ENCODE results near the gene KDSR. TPM values are rescaled to one million over a fixed set of nuclear protein-coding genes. Genes with fewer than 3 reads are reported as not detected.

Gene KDSR
- total and polyA plus RNA-seq, 8 donors: 6.4 to 199 (median 11.6) TPM

- Histone ChIP-seq H3K36me3 (no peaks in the 10 kb centered on the region), H3K4me1 (peaks cover 2 to 70% (median 38%) of the 10 kb centered on the region in 4 donors), H3K27ac (peak overlapping the region in 3 of 5 donors; percentile 41 to 88 (median 50)), H3K27me3 (peaks cover 0 to 22% (median 9%) of the 10 kb centered on the region in 3 donors), H3K9me3 (no peaks in the 10 kb centered on the region), H3K4me3 (peak overlapping the region in 1 of 4 donors; percentile 13)
- DNase-seq: no peak
- TF ChIP-seq EP300 (IDR thresholded peaks at IDR 0.05) (no peak), POLR2AphosphoS5 (IDR thresholded peaks at IDR 0.05) (no peak), POLR2A (IDR thresholded peaks at IDR 0.05) (no peak)
- intact Hi-C loops (cut with DNase I; ENCODE audit: low total_unique reads): no loop called here
Measured at GRCh38 chr18:63315876-63316275, 51.1 kb downstream of the KDSR start.

GRCh38 chr18:63315131-63315662 lies 51.8 kb downstream of the KDSR start:
- Histone ChIP-seq H3K27ac (peak overlapping the region in 3 of 5 donors; percentile 33 to 50 (median 41)), H3K4me3 (peak overlapping the region in 1 of 4 donors; percentile 13), H3K27me3 (peaks cover 0 to 22% (median 9%) of the 10 kb centered on the region in 3 donors), H3K36me3 (no peaks in the 10 kb centered on the region), H3K9me3 (no peaks in the 10 kb centered on the region), H3K4me1 (peaks cover 0 to 65% (median 33%) of the 10 kb centered on the region in 4 donors)
- intact Hi-C loops (cut with DNase I; ENCODE audit: low total_unique reads): no loop called here
- no peak for TF ChIP-seq POLR2AphosphoS5 (IDR thresholded peaks at IDR 0.05)
- no peak for TF ChIP-seq EP300 (IDR thresholded peaks at IDR 0.05)
- no peak for TF ChIP-seq CTCF (IDR thresholded peaks at IDR 0.05)
- no peak for TF ChIP-seq POLR2A (IDR thresholded peaks at IDR 0.05)
- no peak for DNase-seq
- WGBS, 5 donors: 45 to 70% (median 60%) methylated on average over 3 of the region's 3 CpGs

GRCh38 chr18:63314062-63314790 lies 52.8 kb downstream of the KDSR start:
- peaks cover 0 to 62% (median 29%) of the 10 kb centered on the region in 4 donors for H3K4me1 ChIP-seq
- intact Hi-C loops (cut with DNase I; ENCODE audit: low total_unique reads): no loop called here

GRCh38 chr18:63313396-63313917 lies 53.5 kb downstream of the KDSR start:
- DNase-seq: no peak
- intact Hi-C loops (cut with DNase I; ENCODE audit: low total_unique reads): no loop called here
- peaks cover 0 to 10% (median 6%) of the 10 kb centered on the region in 3 donors for H3K27me3 ChIP-seq
- no peaks in the 10 kb centered on the region for H3K9me3 ChIP-seq
- H3K4me1 ChIP-seq: peaks cover 0 to 54% (median 22%) of the 10 kb centered on the region in 4 donors
- peak overlapping the region in 1 of 5 donors; percentile 14 for H3K27ac ChIP-seq
- no peak overlapping the region for H3K4me3 ChIP-seq
- WGBS, 5 donors: 60 to 73% (median 66%) methylated on average over 5 of the region's 5 CpGs
- no peak for TF ChIP-seq CTCF (IDR thresholded peaks at IDR 0.05)
- no peak for TF ChIP-seq POLR2AphosphoS5 (IDR thresholded peaks at IDR 0.05)
- TF ChIP-seq POLR2A (IDR thresholded peaks at IDR 0.05): no peak
- TF ChIP-seq EP300 (IDR thresholded peaks at IDR 0.05): no peak
- no peaks in the 10 kb centered on the region for H3K36me3 ChIP-seq

More at GRCh38 chr18:63314062-63314790, 52.8 kb downstream of the KDSR start:
- WGBS, 5 donors: 57 to 75% (median 68%) methylated on average over 4 of the region's 4 CpGs
- H3K9me3 ChIP-seq: no peaks in the 10 kb centered on the region
- H3K4me3 ChIP-seq: no peak overlapping the region
- H3K36me3 ChIP-seq: no peaks in the 10 kb centered on the region
- DNase-seq: no peak
- TF ChIP-seq POLR2A (IDR thresholded peaks at IDR 0.05): no peak
- no peak for TF ChIP-seq CTCF (IDR thresholded peaks at IDR 0.05)
- no peak for TF ChIP-seq POLR2AphosphoS5 (IDR thresholded peaks at IDR 0.05)
- TF ChIP-seq EP300 (IDR thresholded peaks at IDR 0.05): no peak
- peak overlapping the region in 2 of 5 donors; percentile 41 to 50 for H3K27ac ChIP-seq
- H3K27me3 ChIP-seq: peaks cover 0 to 18% (median 9%) of the 10 kb centered on the region in 3 donors

Measured in stomach (tissue), 9 donors.